Liver (tissue), 9 donors: ENCODE measurements around the gene RETREG1. TPM values are rescaled to one million over a fixed set of nuclear protein-coding genes. Genes with fewer than 3 reads are reported as not detected.

Experiments
- DNase-seq: peaks from one replicate; pipeline ENCODE4 v3.0.0-alpha.2; 2017; ENCODE audit warnings: low spot score
- H3K27ac ChIP-seq, 2 donors: one replicate each; pipeline ENCODE4 v1.7.0; 2013; ENCODE audit warnings: inconsistent platforms in 2 of 2, low read length in 2 of 2, control low read depth in 1 of 2, low read depth in 1 of 2, mild to moderate bottlenecking in 1 of 2
- H3K27me3 ChIP-seq, 4 donors: one replicate each; pipeline versions ENCODE4 v1.6.1 to v1.7.0; 2013; ENCODE audit warnings: low read length in 3 of 4, inconsistent platforms in 1 of 4, mild to moderate bottlenecking in 1 of 4, moderate library complexity in 1 of 4; ENCODE audit not compliant: control insufficient read depth in 4 of 4, insufficient read depth in 4 of 4
- H3K36me3 ChIP-seq, 4 donors: one replicate each; pipeline versions ENCODE4 v1.6.1 to v1.7.0; 2013; ENCODE audit warnings: low read length in 3 of 4, mild to moderate bottlenecking in 3 of 4, low read depth in 1 of 4, moderate library complexity in 1 of 4; ENCODE audit not compliant: control insufficient read depth in 4 of 4, insufficient read depth in 3 of 4
- H3K4me1 ChIP-seq, 4 donors: one replicate each; pipeline versions ENCODE4 v1.6.1 to v1.7.0; 2013; ENCODE audit warnings: low read length in 3 of 4, mild to moderate bottlenecking in 3 of 4, moderate library complexity in 1 of 4; ENCODE audit not compliant: control insufficient read depth in 4 of 4, insufficient read depth in 4 of 4
- H3K4me3 ChIP-seq, 3 donors: one replicate each; pipeline versions ENCODE4 v1.6.1 to v1.7.0; 2013; ENCODE audit warnings: low read length in 3 of 3, control low read depth in 1 of 3, low read depth in 1 of 3, mild to moderate bottlenecking in 1 of 3
- H3K9ac ChIP-seq, 2 donors: one replicate each; pipeline ENCODE4 v1.7.0; 2013; ENCODE audit warnings: low read length in 2 of 2, mild to moderate bottlenecking in 2 of 2, moderate library complexity in 2 of 2, control low read depth in 1 of 2, low read depth in 1 of 2
- H3K9me3 ChIP-seq, 4 donors: one replicate each; pipeline versions ENCODE4 v1.6.1 to v1.7.0; 2013; ENCODE audit warnings: low read length in 3 of 4; ENCODE audit not compliant: control insufficient read depth in 4 of 4
- ATF3 ChIP-seq: IDR thresholded peaks from 2 replicates; pipeline ENCODE4 v1.6.1; 2016; ENCODE audit warnings: antibody characterized with exemption
- CTCF ChIP-seq: fragments of 150-350 bp; IDR thresholded peaks from 2 replicates; pipeline ENCODE4 v1.5.1; 2017; ENCODE audit warnings: improper control_type of control experiment, low read depth, low read length; ENCODE audit not compliant: missing input control
- EGR1 ChIP-seq, 2 donors: IDR thresholded peaks; 2 replicates each; pipeline ENCODE4 v1.6.1; 2016 to 2018; ENCODE audit warnings: antibody characterized with exemption in 2 of 2, low read depth in 2 of 2
- FOXA1 ChIP-seq: IDR thresholded peaks from 2 replicates; pipeline ENCODE4 v1.6.1; 2016; ENCODE audit warnings: antibody characterized with exemption
- FOXA2 ChIP-seq: IDR thresholded peaks from 2 replicates; pipeline ENCODE4 v1.6.1; 2016; ENCODE audit warnings: antibody characterized with exemption
- GABPA ChIP-seq, 2 donors: IDR thresholded peaks in 1 of 2; conservative IDR thresholded peaks in 1 of 2; 2 replicates each; pipeline ENCODE4 v1.6.1; 2016; ENCODE audit warnings: antibody characterized with exemption in 2 of 2, mild to moderate bottlenecking in 1 of 2, moderate library complexity in 1 of 2
- HNF4A ChIP-seq, 2 donors: conservative IDR thresholded peaks; 2 replicates each; pipeline ENCODE4 v1.6.1; 2016; ENCODE audit warnings: antibody characterized with exemption in 2 of 2, mild to moderate bottlenecking in 2 of 2
- HNF4G ChIP-seq: IDR thresholded peaks from 2 replicates; pipeline ENCODE4 v1.6.1; 2016; ENCODE audit warnings: antibody characterized with exemption
- JUND ChIP-seq, 2 donors: IDR thresholded peaks; 2 replicates each; pipeline ENCODE4 v1.6.1; 2016; ENCODE audit warnings: antibody characterized with exemption in 2 of 2
- MAX ChIP-seq: IDR thresholded peaks from 2 replicates; pipeline ENCODE4 v1.6.1; 2016; ENCODE audit warnings: antibody characterized with exemption
- NR2F2 ChIP-seq: IDR thresholded peaks from 2 replicates; pipeline ENCODE4 v1.6.1; 2016; ENCODE audit warnings: antibody characterized with exemption
- RAD21 ChIP-seq, 2 donors: IDR thresholded peaks; 2 replicates each; pipeline ENCODE4 v1.6.1; 2016; ENCODE audit warnings: antibody characterized with exemption in 2 of 2, mild to moderate bottlenecking in 2 of 2
- REST ChIP-seq: IDR thresholded peaks from 2 replicates; pipeline ENCODE4 v1.6.1; 2016; ENCODE audit warnings: antibody characterized with exemption, mild to moderate bottlenecking
- RXRA ChIP-seq, 2 donors: IDR thresholded peaks; 2 replicates each; pipeline ENCODE4 v1.6.1; 2017 to 2018; ENCODE audit warnings: antibody characterized with exemption in 2 of 2, mild to moderate bottlenecking in 1 of 2
- SP1 ChIP-seq: IDR thresholded peaks from 2 replicates; pipeline ENCODE4 v1.6.1; 2018; ENCODE audit warnings: antibody characterized with exemption, mild to moderate bottlenecking
- TAF1 ChIP-seq: conservative IDR thresholded peaks from 2 replicates; pipeline ENCODE4 v1.6.1; 2016; ENCODE audit warnings: antibody characterized with exemption, mild to moderate bottlenecking
- YY1 ChIP-seq: IDR thresholded peaks from 2 replicates; pipeline ENCODE4 v1.6.1; 2016; ENCODE audit warnings: antibody characterized with exemption, mild to moderate bottlenecking
- ZBTB33 ChIP-seq: IDR thresholded peaks from 2 replicates; pipeline ENCODE4 v1.6.1; 2016; ENCODE audit warnings: antibody characterized with exemption
- WGBS: extraction: QIAGEN DNeasy Blood & Tissue Kit; methylation state at CpG from one replicate; pipeline ENCODE4 v1.1.7; 2013; 5-methylcytosine and 5-hydroxymethylcytosine counted together
- polyA plus RNA-seq, 2 donors: library from polyadenylated mRNA; stranded (reverse) in 1 of 2; unstranded in 1 of 2; fragments of 200-250 nt in 1 of 2; fragments of >200 nt in 1 of 2; fragmentation: Nextera tagmentation in 1 of 2; extraction: Ambion mirVana in 1 of 2; gene quantifications; one replicate each; pipeline versions ENCODE4 v1.2.1 to v1.2.3, GENCODE V29; 2013 to 2015
- total RNA-seq, 2 donors: library from RNA; depleted of rRNA; stranded (reverse); fragments of >200 nt; gene quantifications; one replicate each; pipeline ENCODE4 v1.2.3, GENCODE V29; 2014
- donor health status: healthy.
- donor health status: healthy.
- donor health status: healthy.
- donor health status: healthy.
- donor health status: healthy.

RETREG1 gene
- total and polyA plus RNA-seq, 4 donors = 0.70 to 28.1 (median 4.2) TPM

GRCh38 chr5:16665601-16666000 is 48.8 kb upstream of the RETREG1 start (continued):
- TF ChIP-seq YY1 (no peak), ATF3 (no peak)

GRCh38 chr5:16664368-16664767 is 47.6 kb upstream of the RETREG1 start:
- WGBS = 93% methylated on average over 5 of the region's 5 CpGs
- no peak for TF ChIP-seq FOXA1
- TF ChIP-seq EGR1 (IDR thresholded peaks at IDR 0.05; ENCODE audit: low read depth in 2 of 2) = no peak
- TF ChIP-seq MAX = no peak
- no peak for TF ChIP-seq NR2F2
- TF ChIP-seq HNF4G = no peak
- no peak for TF ChIP-seq CTCF
- TF ChIP-seq ATF3 = no peak
- no peak for TF ChIP-seq REST
- no peak for TF ChIP-seq YY1
- no peak for TF ChIP-seq RXRA (IDR thresholded peaks at IDR 0.05)
- no peak for TF ChIP-seq JUND (IDR thresholded peaks at IDR 0.05)
- no peak for TF ChIP-seq ZBTB33
- TF ChIP-seq TAF1 = no peak
- TF ChIP-seq SP1 = no peak
- no peak for TF ChIP-seq GABPA (IDR thresholded peaks at IDR 0.05 in 1 of 2, conservative IDR thresholded peaks at IDR 0.05 in 1 of 2)
- TF ChIP-seq RAD21 (IDR thresholded peaks at IDR 0.05) = no peak
- no peak for TF ChIP-seq HNF4A (conservative IDR thresholded peaks at IDR 0.05)
- TF ChIP-seq FOXA2 = no peak
- no peak for DNase-seq

More at GRCh38 chr5:16664368-16664767, 47.6 kb upstream of the RETREG1 start:
- Histone ChIP-seq H3K36me3 (no peaks in the 10 kb centered on the region), H3K4me1 (peaks cover 0 to 13% (median 7%) of the 10 kb centered on the region in 4 donors), H3K27ac (no peak overlapping the region), H3K9me3 (no peaks in the 10 kb centered on the region), H3K9ac (no peak overlapping the region), H3K4me3 (no peak overlapping the region), H3K27me3 (no peaks in the 10 kb centered on the region)
